PC-9 (cell line): Measurements from ENCODE around the gene NAB2. TPM values are rescaled to one million over a fixed set of nuclear protein-coding genes. Genes with fewer than 3 reads are reported as not detected.

Experiments
- BruUV-seq: library from RNA; stranded (reverse); fragments of 400-500 nt; replicated peaks from 2 replicates; lab custom pipeline; 2021; lab: Mats Ljungman, UMichigan
- CTCF ChIA-PET: fragments of 300-600 bp; sonication (Branson Sonifier 250); formaldehyde crosslinking; loops from one replicate; lab custom pipeline; 2022; ENCODE audit warnings: antibody characterized with exemption; lab: Charles Lee
- POLR2A ChIA-PET: fragments of 300-600 bp; sonication (Branson Sonifier 250); formaldehyde crosslinking; loops from one replicate; lab custom pipeline; 2022; ENCODE audit warnings: antibody characterized with exemption; ENCODE audit not compliant: unreplicated experiment; lab: Charles Lee
- DNase-seq, 2 experiments: peaks; one replicate each; pipeline versions ENCODE4 v3.0.0 to v3.0.0-alpha.2; 2015 to 2022; ENCODE audit warnings: mixed read lengths in 1 of 2
- H2AFZ ChIP-seq: fragments of 200-600 bp; sonication (generic); 2 replicates; pipeline ENCODE4 v1.8.1; 2017; ENCODE audit warnings: antibody characterized with exemption
- H3F3A ChIP-seq: fragments of 200-600 bp; sonication (generic); 2 replicates; pipeline ENCODE4 v1.8.1; 2017; ENCODE audit warnings: antibody characterized with exemption, mild to moderate bottlenecking, low read depth; ENCODE audit not compliant: insufficient read depth
- H3K27ac ChIP-seq: fragments of 200-600 bp; sonication (generic); 2 replicates; pipeline ENCODE4 v1.6.1; 2016; ENCODE audit warnings: mixed run types
- H3K27me3 ChIP-seq: fragments of 200-600 bp; sonication (generic); 2 replicates; pipeline ENCODE4 v1.6.1; 2016; ENCODE audit warnings: low read depth, mixed run types; ENCODE audit not compliant: insufficient read depth
- H3K36me3 ChIP-seq: fragments of 200-600 bp; sonication (generic); 2 replicates; pipeline ENCODE4 v1.6.1; 2016; ENCODE audit warnings: low read depth, mixed run types
- H3K4me1 ChIP-seq: fragments of 200-600 bp; sonication (generic); replicated peaks from 2 replicates; pipeline ENCODE4 v1.6.1; 2016; ENCODE audit warnings: mixed run types; ENCODE audit not compliant: insufficient read depth
- H3K4me2 ChIP-seq: fragments of 200-600 bp; sonication (generic); 2 replicates; pipeline ENCODE4 v1.6.1; 2017; ENCODE audit warnings: mixed run types
- H3K4me3 ChIP-seq: fragments of 200-600 bp; sonication (generic); 2 replicates; pipeline ENCODE4 v1.6.1; 2016; ENCODE audit warnings: mixed run types
- H3K79me2 ChIP-seq: fragments of 200-600 bp; sonication (generic); 2 replicates; pipeline ENCODE4 v1.6.1; 2017; ENCODE audit warnings: low read depth, mixed run types
- H3K9me2 ChIP-seq: fragments of 200-600 bp; sonication (generic); 2 replicates; pipeline ENCODE4 v1.8.1; 2017; ENCODE audit warnings: mild to moderate bottlenecking; ENCODE audit not compliant: insufficient read depth
- H3K9me3 ChIP-seq: fragments of 200-600 bp; sonication (generic); 2 replicates; pipeline ENCODE4 v1.8.1; 2016; ENCODE audit warnings: low read depth; ENCODE audit not compliant: insufficient read depth
- H4K20me1 ChIP-seq: fragments of 200-600 bp; sonication (generic); 2 replicates; pipeline ENCODE4 v1.8.1; 2017; ENCODE audit not compliant: insufficient read depth
- CTCF ChIP-seq: fragments of 200-600 bp; sonication (generic); conservative IDR thresholded peaks from 2 replicates; pipeline ENCODE4 v1.6.1; 2017; ENCODE audit warnings: mixed run types, antibody characterized with exemption, mild to moderate bottlenecking, moderate library complexity
- EZH2 ChIP-seq: fragments of 200-600 bp; sonication (generic); IDR thresholded peaks from 2 replicates; pipeline ENCODE4 v1.8.0; 2017; ENCODE audit warnings: antibody characterized with exemption, low read depth
- intact Hi-C: fragments of 100-400 bp; cut with micrococcal nuclease; formaldehyde crosslinking; loops from one replicate; pipeline ENCODE4 v1.10.0; 2022; ENCODE audit not compliant: unreplicated experiment
- total RNA-seq: library from RNA; stranded (reverse); gene quantifications from 2 replicates; pipeline ENCODE4 v1.2.3, GENCODE V29; 2021

Gene NAB2
- total RNA-seq, 1 experiment from 2014 or later, result 13.8 TPM

DNA sequence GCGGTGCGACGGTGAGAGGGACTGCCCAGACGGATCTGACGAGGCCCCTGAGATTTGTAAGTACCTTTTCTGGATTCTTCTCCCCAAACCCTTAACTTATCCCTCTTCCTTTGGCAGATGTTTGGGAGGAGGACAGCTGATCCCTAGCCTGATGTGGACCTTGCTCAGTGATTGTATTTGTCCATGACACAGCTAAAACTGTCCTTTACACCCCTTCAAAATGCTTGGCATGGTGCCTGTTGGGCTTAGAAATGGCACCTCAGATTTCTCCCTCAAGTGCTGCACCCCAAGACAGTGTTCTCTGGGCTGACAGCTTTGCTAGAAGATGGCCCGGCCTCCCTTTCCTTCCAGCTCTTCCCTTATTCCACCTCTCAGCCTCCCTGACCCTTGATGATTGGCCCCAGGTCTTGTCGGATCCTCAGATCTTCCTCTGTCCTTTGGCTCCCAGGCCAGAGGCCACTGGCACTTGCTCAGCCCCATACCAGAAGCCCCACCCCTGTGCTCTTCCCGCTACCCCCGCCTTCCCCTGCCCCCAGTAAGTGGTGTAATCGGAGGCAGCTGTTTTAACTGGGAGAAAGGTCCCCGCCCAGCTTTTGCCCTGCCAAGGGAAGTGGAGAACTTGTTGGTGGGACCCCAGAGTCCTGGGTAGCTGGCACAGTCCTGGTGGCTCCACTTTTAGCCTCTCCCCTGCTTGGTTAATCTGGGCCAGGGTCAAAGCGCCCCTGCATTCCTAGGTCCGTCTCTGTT lies 49.8 kb downstream of the NAB2 start:
- no peak for DNase-seq
- BruUV-seq, result no TSS peak
- no peak overlapping the region for H3K4me2 ChIP-seq
- H4K20me1 ChIP-seq, result no peaks in the 10 kb centered on the region
- no peak for TF ChIP-seq CTCF
- TF ChIP-seq EZH2, result no peak
- intact Hi-C loops, result no loop called here
- H3K4me1 ChIP-seq, result peaks cover 6% of the 10 kb centered on the region
- no peaks in the 10 kb centered on the region for H3K36me3 ChIP-seq
- H3K4me3 ChIP-seq, result no peak overlapping the region
- H3K9me2 ChIP-seq, result no peaks in the 10 kb centered on the region
- no peak overlapping the region for H2AFZ ChIP-seq
- ChIA-PET POLR2A (no interaction called here), CTCF (no interaction called here)
- H3K27me3 ChIP-seq, result no peaks in the 10 kb centered on the region
- H3K27ac ChIP-seq, result no peak overlapping the region
- H3F3A ChIP-seq, result no peaks in the 10 kb centered on the region
- no peaks in the 10 kb centered on the region for H3K79me2 ChIP-seq
- H3K9me3 ChIP-seq, result no peaks in the 10 kb centered on the region

DNA sequence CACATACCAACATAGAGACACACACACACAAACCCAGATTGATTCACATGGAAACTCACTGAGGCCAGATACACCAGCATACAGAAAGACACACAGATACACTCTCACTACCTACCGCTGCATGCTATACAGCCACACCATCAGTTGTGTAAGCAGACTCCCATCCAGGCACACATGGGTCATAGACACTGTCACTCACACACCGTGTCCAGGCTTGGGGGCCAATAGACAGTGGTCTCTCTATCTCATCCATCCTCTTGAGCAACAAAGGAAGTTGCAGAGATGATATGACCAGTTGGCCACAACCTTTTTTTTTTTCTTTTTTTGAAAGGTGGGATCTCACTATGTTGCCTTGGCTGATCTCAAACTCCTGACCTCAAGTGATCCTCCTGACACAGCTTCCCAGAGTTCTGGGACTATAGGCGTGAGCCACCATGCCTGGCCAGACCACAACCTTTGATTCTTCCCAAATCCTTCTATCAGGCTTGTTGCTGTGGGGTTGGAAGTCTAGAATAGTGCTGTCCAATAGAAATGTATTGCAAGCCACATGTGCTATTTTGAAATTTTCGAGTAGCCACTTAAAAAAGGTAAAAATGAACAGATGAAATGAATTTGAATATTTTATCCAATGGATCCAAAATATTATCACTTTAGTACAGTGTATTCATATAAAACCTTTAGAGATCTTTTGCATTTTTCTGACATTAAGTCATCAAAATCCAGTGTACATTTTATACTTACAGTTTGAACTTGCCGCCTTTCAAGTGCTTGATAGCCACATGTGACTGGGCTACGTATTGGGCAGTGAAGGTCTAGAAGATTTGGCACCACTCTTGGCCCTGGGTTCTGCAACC lies 51.1 kb downstream of the NAB2 start:
- H3K4me2 ChIP-seq, result no peak overlapping the region

More for the DNA sequence above, 51.1 kb downstream of the NAB2 start:
- H3K36me3 ChIP-seq, result no peaks in the 10 kb centered on the region
- H3K9me2 ChIP-seq, result no peaks in the 10 kb centered on the region
- intact Hi-C loops, result no loop called here
- no peak for TF ChIP-seq EZH2
- no peak for TF ChIP-seq CTCF
- no peak for DNase-seq
- no peaks in the 10 kb centered on the region for H3K79me2 ChIP-seq
- no TSS peak for BruUV-seq
- no peaks in the 10 kb centered on the region for H3K27me3 ChIP-seq
- H3F3A ChIP-seq, result no peaks in the 10 kb centered on the region
- no peak overlapping the region for H2AFZ ChIP-seq
- ChIA-PET POLR2A (no interaction called here), CTCF (no interaction called here)
- no peaks in the 10 kb centered on the region for H4K20me1 ChIP-seq
- H3K4me3 ChIP-seq, result no peak overlapping the region
- no peaks in the 10 kb centered on the region for H3K9me3 ChIP-seq
- peaks cover 6% of the 10 kb centered on the region for H3K4me1 ChIP-seq
- no peak overlapping the region for H3K27ac ChIP-seq
